Umbilical cord (tissue), 2 donors: ENCODE results near the gene SLC30A1. TPM values are rescaled to one million over a fixed set of nuclear protein-coding genes. Genes with fewer than 3 reads are reported as not detected.
A peak's percentile ranks its signal among the peaks of the same experiment; 100 is the strongest.
"Not testable (repeated sequence)": the region's sequence is repeated elsewhere in the genome, so short reads cannot be mapped to it uniquely, and the experiment has no call there.

Source experiments
- DNase-seq: peaks from one replicate; pipeline ENCODE4 v3.0.0-alpha.2; 2015; ENCODE audit warnings: low spot score
- total RNA-seq: library from RNA; depleted of rRNA; stranded (reverse); fragments of >200 nt; gene quantifications from one replicate; pipeline ENCODE4 v1.2.3, GENCODE V29; 2014; ENCODE audit warnings: low replicate concordance; ENCODE audit not compliant: insufficient read depth

SLC30A1 gene, protein sequence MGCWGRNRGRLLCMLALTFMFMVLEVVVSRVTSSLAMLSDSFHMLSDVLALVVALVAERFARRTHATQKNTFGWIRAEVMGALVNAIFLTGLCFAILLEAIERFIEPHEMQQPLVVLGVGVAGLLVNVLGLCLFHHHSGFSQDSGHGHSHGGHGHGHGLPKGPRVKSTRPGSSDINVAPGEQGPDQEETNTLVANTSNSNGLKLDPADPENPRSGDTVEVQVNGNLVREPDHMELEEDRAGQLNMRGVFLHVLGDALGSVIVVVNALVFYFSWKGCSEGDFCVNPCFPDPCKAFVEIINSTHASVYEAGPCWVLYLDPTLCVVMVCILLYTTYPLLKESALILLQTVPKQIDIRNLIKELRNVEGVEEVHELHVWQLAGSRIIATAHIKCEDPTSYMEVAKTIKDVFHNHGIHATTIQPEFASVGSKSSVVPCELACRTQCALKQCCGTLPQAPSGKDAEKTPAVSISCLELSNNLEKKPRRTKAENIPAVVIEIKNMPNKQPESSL
- total RNA-seq: 27.7 TPM

DNA sequence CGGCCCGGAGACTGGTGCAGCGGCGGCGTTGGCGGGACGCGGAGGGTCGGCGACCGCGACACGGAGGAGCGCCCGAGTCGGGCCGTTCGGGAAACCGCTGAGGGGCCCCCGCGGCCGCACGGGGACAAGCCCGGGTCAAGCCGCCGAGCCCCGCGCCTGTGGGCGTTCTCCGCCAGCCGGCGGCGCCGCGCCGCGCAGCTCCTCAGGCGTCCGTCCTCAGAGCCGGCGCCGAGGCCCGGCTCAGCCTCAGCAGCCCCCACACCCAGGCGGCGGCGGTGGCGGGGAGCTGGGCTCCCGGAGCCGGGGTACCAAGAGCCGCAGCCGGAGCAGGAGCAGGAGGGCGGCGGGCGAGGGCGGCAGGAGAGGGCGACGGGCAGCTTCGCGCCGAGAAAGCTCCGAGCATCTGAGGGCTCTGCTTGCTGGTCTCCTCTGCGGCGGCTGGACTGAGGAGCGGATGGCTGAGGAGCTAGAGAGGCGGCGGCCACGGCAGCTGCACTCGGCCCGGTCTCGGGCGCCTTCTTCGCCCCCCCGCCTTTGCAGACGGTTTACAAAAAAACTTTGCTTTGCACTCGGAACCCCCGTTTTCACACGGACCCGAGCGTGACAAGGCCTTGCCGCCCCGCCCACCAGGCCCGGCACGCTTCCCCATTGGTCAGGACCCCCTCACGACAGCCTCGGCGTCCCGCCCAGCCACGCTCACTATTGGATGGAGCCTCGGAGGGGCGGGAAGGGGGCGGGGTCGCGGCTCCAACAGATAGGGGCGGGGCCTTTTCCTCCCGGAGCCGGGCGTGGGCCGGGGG lies at the start of gene SLC30A1:
Gene SLC30A1 (minus strand): TSS at position 522 of the 800 bp plus-strand sequence. CDS start 549 bp downstream, outside the sequence.
- peak; percentile 99 for DNase-seq

DNA sequence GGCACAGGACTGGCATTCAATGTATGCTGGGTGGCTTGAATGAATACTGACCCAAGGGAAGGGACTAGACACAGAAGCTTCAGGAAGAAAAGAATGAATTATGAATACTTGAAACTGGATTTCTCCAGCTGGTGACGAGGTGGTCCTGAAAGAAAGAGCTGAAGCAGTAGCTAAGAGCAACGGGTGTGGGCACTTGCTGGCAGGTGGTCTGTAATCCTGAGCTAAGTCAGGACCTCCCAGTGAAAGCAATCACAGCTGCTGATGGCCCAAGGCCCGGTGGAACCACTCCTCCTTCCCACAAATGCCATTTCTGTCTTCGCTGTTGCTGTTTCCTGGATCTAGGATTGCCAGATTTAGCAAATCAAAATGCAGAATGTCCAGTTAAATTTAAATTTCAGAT lies 49.5 kb upstream of the SLC30A1 start:
- DNase-seq: no peak

DNA sequence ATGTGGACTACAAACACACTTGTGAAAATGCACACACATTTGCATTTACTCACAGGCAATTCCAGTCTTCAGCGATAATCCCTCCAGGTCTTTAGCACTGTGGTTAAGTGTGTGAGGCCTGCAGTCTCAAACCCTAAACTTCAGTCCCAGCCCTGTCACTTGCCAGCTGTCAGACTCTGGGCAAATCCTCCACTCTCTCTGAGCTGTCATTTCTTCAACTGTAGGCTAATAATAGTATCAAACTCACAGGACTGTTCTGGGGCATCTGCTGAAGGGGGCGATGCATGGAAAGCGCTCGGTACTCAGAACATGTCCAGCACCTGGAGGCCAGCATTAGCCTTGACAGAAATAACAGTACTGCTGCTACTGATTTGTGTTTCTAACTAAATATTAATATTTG lies 48.3 kb upstream of the SLC30A1 start:
- no peak for DNase-seq

DNA sequence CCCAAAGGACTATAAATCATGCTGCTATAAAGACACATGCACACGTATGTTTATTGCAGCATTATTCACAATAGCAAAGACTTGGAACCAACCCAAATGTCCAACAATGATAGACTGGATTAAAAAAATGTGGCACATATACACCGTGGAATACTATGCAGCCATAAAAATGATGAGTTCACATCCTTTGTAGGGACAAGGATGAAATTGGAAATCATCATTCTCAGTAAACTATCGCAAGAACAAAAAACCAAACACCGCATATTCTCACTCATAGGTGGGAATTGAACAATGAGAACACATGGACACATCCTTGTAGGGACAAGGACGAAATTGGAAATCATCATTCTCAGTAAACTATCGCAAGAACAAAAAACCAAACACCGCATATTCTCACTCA lies 46.9 kb upstream of the SLC30A1 start:
- DNase-seq: not testable (repeated sequence)

DNA sequence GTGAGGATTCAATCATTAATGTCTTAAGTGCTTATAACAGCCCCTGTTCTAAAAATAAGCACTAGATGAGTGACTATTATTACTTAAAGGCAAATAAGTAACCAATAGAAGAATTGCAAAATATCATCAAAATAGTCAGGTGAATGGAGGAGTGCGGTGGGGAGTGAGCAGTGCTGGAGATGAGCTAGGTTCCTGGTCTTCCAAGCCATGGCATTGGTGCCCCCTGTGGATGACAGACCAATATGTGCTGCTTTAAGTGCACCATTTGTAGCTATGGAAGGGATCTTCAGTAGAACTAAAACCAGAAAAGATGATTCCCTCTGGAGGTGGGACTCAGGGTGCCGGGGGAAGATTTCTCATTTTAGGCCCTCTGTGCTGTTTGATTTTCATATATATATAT lies 46.1 kb upstream of the SLC30A1 start:
- DNase-seq: no peak

DNA sequence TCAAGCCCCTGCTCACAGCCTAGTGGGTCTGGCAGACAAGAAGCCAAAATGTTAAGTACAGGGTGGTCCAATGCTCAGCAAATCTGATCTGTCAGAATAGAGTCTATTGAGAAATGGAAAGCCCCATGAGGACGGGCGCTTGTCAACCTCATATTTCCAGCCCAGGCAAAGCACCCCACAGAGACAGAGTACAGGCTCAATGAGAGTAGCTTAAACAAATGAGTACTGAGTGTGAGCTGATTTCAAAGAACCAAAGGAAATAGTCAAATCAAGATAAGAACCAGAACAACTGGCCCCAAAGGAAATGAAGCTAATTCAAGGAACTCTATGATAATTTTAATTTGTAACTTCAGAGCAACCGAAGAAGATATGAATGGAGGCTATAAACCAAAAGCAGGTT lies 44.6 kb upstream of the SLC30A1 start:
- no peak for DNase-seq

DNA sequence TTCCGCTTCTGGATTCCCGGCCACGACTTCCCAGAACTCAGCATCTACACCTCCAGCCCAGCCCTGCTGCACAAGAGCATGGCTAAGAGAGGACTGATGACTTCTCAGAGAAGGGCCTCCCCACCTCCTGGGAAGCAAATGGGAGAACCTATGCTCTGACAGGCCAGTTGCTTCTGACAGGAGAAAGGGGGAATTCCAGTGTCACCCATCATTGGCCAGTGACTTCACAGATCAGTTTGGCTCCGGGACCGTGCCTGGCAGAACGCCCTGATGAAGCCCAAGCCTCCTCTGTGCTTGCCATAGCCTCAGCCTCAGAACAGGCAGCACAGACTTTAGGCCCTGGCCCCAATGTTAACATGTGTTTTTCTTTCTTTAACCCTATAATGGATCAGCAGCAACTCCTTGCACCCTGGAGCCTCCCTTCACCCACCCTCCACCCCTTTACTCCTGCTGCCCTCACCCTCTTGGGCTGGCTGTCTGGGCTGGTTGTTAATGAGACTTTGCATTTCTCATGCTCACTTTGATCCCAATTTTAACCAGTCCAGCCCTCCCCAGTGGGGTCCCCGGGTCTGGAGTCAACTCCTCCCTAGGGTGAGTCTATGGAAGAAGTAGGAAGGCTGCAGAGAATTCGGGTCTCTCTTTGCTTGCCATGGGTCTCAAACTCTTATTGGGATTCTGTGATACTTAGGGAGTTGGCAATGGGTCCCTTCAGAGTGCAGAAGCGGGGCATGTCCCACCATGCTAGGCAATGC lies 42.7 kb upstream of the SLC30A1 start:
- DNase-seq: no peak

DNA sequence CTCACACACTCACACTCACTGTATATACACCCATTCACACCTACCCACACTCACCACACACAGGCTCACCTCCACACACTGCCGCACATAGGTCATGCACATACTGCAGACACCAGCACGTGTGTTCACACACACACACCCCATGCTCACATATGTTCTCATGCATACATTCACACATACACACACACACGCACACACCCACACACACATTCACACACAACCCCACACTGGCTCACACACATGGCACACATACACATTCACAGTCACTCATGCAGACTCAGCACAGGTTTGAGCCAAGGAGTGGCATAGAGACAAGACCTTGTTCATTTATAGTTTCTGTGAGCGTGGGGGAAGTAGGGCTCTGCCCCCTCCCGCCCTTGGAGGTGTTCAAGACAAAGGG lies 41.1 kb upstream of the SLC30A1 start:
- DNase-seq: no peak

DNA sequence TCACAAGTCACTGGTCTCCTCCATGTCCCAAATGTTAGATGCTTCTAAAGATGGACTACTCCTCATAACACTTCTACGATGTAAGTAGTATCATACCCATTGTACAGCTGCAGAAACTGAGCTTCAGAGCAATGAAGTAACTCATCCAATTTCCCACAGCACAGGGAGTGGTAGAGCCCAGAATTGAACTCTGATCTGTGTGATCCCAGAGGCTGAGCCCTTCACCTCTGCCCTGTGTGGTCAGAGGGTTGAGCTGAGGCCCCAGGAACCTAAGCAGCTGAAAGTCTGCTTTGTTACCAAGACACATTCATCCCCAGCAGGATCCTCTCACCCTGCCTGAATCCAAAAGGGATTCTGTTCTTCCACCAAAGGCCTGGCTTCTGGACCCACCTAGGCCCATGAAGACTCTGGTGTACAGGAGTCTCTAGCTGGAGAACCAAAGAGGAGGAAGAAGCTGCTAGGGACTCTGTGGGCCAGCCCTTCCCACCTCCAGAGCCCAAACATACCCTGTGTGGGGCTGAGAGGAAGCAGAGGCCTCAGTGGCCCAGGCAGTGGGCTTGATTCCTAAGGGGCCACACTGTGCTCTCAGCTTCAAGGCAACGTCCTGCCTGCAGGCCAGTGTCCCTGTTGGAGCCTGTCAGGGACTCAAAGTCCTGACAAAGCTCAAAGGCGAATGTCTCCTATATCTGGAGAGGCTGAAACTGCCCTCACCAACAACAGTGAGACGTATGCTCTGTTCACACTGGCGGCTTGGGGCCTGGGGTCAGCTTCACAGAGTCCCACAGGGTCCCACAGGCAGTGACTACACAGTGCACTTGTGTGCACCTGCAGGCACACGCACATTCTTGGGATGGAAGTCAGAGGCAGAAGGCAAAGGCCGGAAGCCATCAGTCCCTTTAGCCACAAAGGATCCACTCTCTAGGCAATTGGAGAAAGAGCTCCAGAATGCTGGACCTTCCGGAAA lies 40.4 kb upstream of the SLC30A1 start:
- no peak for DNase-seq

DNA sequence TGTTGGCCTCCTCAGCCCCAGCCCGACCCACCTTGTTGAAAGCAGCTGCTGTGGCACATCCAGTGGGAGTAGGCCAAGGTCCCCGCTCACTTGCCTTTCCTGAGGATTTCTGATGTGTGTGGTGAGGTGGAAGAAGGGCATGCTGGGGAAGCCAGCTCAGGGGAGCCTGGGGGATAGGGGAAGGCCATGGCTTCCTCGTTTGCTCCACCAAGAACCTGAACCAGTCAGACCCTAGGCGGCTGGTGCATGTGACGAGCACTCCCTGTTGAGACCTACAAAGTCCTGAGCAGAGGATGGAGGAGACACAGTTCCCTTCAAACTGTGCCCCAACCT lies 38.0 kb upstream of the SLC30A1 start:
- no peak for DNase-seq

DNA sequence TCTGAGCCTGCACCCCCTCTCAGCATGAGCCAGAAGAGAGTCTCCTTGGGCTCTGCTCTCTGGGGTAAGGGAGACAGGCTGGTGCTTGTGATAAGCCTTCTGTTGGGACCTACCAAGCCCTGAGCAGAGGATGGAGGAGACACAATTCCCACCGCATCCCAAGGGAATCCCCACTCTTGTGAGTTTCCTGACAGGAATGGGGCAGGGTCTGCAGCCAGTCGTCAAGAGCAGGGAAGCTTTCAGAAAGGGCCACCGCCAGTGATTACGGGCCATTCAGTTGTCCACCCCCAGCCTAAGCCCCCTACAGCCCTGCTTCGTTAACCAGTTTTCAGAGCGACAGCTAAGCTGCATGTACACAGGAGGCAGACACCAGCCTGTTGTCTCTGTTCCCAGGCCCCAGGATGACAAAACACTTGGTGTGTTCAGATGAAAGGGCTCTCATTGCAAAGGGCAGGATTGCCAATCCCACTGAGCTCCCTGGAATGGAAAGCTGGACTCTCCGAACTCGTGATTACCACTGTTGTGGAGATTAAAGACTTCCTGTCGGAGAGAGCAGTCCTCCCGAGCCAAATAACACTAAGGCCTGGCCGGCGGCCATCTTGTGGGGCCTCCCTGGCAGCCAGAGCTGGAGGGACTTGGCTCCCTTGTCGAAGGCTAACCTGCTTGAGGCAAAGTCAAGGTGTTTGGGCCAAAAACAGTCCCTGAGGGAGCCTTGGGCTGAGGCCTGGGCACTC lies 37.4 kb upstream of the SLC30A1 start:
- DNase-seq: no peak

DNA sequence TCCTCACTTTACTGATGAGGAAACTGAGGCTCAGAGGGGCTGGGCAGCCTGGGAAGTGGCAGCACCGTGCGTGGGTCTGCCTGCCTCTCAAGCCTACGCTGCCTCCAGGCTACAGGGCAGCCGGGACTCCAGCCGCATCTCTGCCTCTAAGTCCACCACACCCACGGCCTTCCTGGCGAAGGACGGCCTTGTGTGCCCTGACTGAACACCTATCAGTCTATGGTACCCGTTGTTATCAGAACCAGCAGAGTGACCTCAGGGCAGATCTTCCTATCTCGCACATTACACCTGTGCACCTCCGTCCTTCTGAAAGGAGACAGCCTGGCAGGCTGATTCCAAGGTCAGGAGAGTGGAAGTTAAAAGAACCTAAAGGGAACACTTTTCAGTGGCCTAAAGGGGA lies 35.7 kb upstream of the SLC30A1 start:
- DNase-seq: no peak

DNA sequence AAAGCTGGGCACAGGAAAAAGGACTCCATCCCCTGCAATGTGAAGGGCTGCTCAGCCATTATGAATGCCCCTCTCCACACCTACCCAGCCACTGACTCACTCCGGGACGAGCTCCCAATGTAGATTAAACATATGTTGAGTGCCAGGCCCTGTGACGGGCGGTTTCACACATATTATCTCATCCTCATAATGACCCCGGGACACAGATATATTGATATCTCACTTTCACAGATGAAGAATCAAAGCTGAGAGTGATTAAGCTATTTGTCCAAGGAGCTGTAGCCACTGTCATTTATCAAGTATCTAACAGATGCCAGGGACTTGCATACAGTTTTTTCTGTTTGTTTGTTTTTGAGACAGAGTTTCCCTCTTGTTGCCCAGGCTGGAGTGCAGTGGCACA lies 35.0 kb upstream of the SLC30A1 start:
- DNase-seq: no peak

DNA sequence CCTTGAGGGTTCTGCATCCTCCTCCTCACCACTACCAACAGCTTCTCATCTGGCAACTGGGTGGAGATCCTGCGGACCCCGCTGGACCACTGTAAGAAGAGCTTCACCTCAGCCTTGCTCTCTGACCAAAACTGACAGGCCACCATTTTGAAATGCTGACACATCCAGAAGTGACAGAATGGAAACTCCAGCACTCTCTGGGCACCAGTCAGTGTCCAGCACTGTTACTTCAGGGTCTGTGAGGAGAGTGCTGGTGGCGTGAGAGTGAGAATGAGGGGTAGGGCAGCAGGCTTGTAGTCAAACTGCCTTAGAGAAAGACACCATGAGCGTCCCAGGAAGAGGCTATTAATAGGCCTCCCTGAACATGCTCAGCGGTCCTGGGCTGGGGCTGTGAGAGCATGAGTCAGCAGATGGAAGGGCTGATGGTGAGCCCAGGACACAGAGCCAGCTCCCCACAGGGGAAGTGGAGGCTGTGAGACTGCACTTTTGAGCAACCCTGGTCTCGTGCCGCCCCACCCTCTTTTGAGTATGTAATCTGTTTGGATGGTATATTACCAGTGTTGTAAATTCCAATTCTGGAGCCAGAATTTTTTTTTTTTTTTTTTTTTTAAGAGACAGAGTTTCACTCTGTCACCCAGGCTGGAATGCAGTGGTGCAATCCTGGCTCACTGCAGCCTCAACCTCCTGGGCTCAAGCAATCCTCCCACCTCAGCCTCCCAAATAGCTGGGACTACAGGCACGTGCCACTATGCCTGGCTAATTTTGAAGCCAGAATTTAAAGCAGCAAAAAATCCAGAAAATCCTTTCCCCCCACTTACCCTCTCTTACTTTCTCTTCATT lies 34.4 kb upstream of the SLC30A1 start:
- peak; percentile 79 for DNase-seq

DNA sequence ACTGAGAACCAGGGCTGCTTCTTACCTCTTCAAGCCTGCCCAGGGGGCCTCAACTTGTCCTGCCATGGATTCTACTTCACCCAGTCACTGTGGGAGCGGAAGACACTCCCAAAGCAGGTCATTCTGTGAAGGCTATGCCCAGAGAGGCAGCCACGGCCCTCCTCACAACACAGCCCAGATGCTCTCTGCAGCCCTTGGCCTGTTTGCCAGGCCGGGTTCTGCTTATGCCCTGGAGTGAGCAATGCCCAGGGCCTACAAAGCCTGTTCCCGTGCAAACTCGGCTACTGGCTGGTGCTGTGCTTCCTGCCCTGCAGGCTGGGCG lies 33.8 kb upstream of the SLC30A1 start:
- DNase-seq: no peak

DNA sequence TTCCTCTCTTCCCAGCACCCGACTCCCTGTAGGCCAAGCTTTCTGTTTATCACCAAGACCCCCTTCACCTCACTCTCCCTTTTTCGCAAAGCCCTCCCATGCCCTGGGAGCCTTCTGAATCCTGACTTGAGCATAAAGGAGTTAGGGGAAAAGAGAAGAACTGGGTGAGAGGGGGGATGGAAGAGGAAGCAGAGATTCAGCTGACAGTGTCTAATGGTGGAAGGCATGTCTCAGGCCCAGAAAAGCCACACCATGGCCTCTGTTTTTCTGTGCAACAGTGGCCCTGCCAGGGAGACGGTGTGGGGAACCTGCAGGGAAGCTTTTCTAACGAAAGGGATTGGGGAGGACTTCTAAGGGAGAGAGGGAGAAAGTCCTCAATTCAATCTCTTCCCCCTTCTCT lies 32.9 kb upstream of the SLC30A1 start:
- no peak for DNase-seq

DNA sequence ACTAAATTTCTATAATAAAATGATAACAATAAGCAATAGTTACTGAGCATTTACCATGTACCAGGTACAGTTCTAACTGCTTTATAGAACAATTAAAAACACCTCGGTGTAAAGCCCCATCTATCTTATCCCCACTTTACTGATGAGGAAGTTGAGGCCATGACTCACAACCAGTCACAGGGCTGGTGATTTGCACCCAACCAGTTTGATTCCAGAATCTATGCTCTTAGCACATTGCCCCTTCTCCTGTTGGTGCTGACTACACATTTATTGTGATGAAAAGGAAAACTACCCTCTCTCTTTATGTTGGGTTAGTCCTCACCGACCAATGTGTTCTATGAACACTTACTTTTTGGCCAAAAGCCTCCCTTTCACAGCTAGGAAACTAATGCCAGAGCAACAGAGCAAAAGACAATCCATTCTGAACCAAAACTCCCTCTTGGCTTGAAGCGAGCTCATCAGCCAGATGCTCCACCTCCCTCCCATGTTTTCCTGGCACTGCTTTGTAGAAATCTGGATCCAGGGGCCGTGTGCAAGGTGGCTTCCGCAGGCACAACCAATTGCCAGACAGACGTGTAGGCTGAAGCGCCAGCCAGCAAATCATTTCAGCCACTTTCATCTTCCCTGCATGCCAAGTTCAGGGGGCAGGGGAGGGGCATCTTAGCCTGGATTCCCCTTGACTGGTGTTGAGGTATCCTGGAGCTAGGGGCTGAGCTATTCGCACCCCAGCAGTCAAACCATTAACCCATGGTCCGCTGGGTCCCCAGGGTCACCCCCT lies 32.0 kb upstream of the SLC30A1 start:
- DNase-seq: no peak
